ENCODE measurements around the gene TCTN1.
A peak's percentile ranks its signal among the peaks of the same experiment; 100 is the strongest.

TCTN1 gene

DNA sequence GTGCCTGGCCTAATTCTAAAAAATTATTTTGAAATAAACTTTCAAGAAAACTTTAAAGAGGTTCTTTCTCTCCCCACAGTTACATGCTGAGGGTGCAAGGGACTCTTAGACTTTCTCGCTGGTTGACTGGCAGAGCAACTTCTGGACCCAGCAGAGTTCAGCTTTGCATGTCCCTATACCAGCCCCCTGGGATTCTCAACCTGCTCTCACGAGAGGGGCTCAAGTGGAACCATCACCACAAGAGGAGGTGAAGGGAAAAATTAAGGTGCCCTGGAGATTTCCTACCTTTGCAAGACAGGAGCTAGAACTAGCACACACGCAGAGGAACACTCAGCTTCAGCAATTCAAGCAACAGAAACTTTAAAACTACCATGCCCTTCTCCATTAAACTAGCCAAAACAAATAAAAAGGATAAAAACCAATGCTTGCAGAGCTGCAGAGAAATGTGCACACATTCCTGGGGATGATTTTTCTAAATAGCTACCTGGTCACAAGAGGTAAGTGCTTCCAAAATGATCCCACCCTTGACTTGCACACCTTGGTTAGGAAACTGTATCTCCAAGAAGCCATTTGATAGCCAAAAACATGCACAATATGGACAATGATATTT lies 72.5 kb downstream of the TCTN1 start:
- no peak for DNase-seq

DNA sequence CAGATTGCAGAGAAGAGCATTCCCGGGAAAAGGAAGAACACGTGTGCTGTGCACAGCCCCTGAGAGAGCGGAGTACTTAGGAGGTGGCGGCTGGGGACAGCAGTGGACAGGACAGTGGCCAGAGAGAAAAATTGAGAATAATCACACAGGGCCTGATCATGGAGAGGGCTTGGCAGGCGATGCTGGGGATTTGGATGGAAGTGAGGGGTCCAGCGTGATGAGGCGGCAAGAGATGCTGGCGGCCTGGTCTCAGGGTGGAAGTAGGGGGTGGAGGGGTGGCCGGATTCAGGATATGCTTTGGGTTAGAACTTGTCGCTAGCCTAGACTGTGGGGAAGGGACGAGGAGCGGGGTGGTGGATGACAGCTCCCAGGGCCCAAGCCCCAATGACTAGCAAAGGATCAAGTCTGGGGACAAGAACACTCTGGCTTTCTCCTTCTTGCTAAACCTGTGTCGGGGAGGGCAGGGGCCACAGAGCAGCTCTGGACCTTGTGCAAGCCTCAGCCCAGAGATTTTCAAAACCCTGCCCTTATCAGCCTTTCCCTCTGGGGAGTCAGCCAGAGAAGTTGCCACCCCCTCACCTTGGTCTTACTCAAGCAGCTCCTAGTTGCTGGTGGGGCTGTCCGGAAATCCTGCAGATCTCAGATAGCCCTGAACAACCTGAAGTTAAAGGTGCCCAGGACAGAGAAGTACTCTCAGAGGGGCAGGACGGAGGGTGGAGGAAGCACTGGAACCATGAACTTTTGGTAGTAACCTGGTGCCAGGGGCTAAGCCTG lies 73.7 kb downstream of the TCTN1 start:
- no peak for DNase-seq

GRCh38 chr12:110688446-110689280 lies 74.7 kb downstream of the TCTN1 start, which contains the start of gene HVCN1:
HVCN1 (minus strand) TSS chr12:110689115; CDS start chr12:110683245, 5,870 bp downstream.
- DNase-seq: no peak

DNA sequence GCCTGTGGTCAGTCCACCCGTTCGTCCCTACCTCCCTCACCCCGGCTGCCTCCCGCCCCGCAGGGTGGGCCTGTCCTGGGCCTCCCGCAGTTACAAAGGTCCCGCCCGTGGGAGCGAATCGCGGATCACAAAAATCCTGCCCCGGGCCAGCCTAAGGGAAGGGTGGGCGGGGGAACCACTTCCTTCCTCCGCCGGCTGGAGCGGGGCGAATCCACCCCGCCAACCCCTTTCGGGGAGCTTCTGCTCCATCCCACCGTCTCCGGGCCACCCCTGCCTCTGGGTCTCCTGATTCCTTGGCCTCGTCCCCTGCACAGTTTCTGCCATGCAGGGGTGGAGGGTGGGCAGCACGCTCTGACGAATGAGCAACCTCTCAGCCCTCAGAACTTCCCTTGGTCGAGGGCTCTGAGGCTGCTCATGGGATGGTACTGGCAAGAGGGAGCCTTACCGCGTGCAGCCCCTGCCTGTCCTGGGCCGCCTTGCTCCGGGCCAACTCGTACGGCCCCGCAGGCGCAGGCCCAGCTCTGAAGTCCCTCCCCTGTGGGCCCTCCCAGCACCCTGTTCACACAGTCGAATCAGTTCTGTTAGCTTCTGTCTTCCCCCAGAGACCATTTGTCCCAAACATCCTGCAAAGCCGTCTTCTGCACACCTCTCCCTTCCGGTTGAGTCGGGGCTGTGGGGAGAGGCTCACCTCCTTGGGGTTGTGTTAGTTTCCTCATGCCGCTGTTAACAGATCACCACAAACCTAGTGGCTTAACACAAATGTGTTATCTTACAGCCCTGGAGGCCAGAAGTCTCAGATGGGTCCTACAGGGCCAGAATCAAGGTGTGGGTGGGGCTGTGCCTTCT lies 75.6 kb downstream of the TCTN1 start:
- no peak for DNase-seq

- DNase-seq: no peak
Observed at GRCh38 chr12:110690127-110690430, 76.2 kb downstream of the TCTN1 start.

DNA sequence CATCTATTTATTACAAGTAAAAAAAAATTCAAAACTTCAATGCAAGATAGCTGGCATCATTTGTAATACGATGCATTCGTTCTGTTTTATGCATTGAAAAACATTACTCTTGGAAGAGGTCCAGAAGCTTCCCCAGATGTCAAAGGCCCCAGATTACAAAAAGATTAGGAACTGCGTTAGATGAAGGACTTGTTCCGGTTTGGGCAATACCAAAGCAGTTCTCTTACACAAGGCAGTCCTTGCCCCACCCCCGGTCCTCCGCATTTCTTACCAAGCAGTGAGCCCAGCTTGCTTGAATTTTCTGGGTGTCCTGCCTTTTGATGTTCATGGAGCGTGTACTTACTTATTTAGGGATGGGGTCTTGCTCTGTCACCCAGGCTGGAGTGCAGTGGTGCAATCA lies 79.8 kb downstream of the TCTN1 start:
- DNase-seq: no peak

DNA sequence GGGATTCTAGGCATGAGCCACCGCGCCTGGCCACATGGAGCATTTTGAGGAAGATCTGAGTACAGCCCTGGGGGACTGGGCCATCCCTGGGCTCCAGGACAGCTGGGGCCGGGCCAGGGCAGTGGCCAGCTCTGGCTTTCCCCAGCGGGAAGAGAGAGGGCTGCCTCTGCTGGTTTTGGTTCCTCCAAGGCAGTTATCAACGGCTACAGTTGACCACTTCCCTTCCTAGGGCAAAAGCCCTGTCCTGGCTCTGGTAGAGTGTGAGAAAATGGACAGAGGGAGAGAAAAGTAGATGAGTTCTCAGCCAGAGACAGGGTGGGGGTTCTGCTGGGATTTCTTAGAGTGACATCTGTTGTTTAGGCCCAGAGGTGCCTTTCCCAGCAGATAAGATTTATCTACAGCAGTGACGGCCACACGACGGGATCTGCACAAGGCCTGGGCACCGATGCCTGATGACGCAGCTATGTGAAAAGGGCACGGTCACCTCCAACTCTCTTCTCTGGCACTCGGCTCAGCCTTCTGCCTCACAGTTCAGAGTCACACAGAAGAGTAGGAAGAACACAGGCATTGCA lies 80.5 kb downstream of the TCTN1 start:
- no peak for DNase-seq

DNA sequence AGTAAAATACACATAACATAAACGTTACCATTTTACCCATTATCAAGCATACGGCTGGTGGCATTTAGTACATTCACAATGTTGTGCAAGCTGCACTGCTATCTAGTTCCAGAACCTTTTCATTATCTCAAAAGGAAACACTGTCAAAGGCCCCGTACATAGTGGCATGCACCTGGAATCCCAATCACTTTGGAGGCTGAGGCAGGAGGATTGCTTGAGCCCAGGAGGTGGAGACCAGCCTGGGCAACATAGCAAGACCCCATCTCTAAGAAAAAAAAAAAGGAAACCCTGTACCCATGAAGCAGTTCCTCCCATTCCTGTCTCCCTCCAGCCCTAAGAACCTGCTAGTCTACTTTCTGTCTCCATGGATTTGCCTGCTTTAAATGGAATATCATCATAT lies 82.4 kb downstream of the TCTN1 start:
- DNase-seq: no peak

GRCh38 chr12:110697236-110697635 lies 83.3 kb downstream of the TCTN1 start:
- DNase-seq: no peak

DNA sequence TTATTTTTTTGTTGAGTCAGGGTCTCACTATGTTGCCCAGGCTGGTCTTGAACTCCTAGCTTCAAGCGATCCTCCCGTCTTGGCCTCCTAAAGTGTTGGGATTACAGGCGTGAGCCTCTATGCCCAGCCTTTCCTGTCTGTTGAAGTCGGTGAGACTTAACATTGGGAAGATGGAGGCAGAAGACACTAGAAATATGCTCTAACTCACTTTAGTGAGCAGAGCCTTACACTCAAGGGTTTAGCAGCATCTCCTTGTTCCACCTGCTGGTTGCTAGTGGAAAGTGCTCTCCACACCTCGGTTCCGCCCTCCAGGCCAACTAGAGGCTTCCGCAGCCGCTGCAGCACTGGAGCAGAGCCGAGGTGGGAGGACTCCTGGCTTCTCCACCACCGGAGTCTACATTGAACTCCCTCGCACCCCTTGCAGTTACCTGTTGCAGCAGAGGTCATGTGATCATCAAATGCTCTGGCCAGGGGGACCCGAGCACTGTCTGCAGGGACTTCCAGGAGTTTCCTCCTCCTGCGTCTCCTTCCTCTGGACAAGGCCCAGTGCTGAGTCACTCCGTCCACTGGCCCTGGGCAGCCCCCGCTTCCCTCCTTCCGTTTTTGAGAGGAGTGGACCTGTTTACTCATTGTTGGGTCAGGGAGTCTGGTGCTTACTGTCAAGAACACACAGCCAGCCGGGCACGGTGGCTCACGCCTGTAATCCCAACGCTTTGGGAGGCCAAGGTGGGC lies 84.4 kb downstream of the TCTN1 start:
- DNase-seq: peak; percentile 19

Measured in KG1 (cell line).